ENCODE data around the gene TRMT11. TPM values are rescaled to one million over a fixed set of nuclear protein-coding genes. Genes with fewer than 3 reads are reported as not detected.

The TRMT11 gene
- total and polyA plus RNA-seq, 2 of the 13 experiments (the other 11 are each of a cell fraction or from before 2014, with no cell fraction given), result 42.2 to 81.9 TPM

- peak; percentile 56; the same call in 1 of the 2 replicates for TF ChIP-seq ZBTB10 (CRISPR knock-in tag; IDR thresholded peaks at IDR 0.05; ENCODE audit: borderline replicate concordance)
- peak; percentile 37; the same call in 1 of the 2 replicates for TF ChIP-seq ZFP41 (CRISPR knock-in tag; IDR thresholded peaks at IDR 0.05; ENCODE audit: borderline replicate concordance)
- TF ChIP-seq HHEX (CRISPR knock-in tag; IDR thresholded peaks at IDR 0.05), result peak; percentile 65; the same call in 1 of the 2 replicates
- TF ChIP-seq RAD51 (IDR thresholded peaks at IDR 0.05; ENCODE audit: borderline replicate concordance), result no peak
- no peak for TF ChIP-seq ZNF530 (CRISPR knock-in tag; IDR thresholded peaks at IDR 0.05; ENCODE audit: low read depth)
- peak; percentile 97 for TF ChIP-seq DZIP1 (CRISPR knock-in tag; IDR thresholded peaks at IDR 0.05)
- TF ChIP-seq ZNF281 (CRISPR knock-in tag; IDR thresholded peaks at IDR 0.05; ENCODE audit: borderline replicate concordance), result peak; percentile 57
- peak; percentile 60; the same call in 1 of the 2 replicates for TF ChIP-seq HMG20B (CRISPR knock-in tag; conservative IDR thresholded peaks at IDR 0.05)
- TF ChIP-seq ZNF180 (CRISPR knock-in tag; IDR thresholded peaks at IDR 0.05; ENCODE audit: borderline replicate concordance, low read depth), result peak; percentile 92; the same call in 1 of the 2 replicates
- TF ChIP-seq ZBTB46 (CRISPR knock-in tag; IDR thresholded peaks at IDR 0.05; ENCODE audit: borderline replicate concordance), result 0 out of 2 replicates have a peak, but pooled peaks have one; percentile 54
- 0 out of 2 replicates have a peak, but pooled peaks have one; percentile 8 for TF ChIP-seq NCOA5 (CRISPR knock-in tag; IDR thresholded peaks at IDR 0.05)
- peak; percentile 53; the same call in 1 of the 2 replicates for TF ChIP-seq ZNF589 (CRISPR knock-in tag; conservative IDR thresholded peaks at IDR 0.05)
- TF ChIP-seq ZNF18 (CRISPR knock-in tag; IDR thresholded peaks at IDR 0.05; ENCODE audit: insufficient replicate concordance), result peak; percentile 94
Observed at GRCh38 chr6:125956506-125957390, 29.6 kb upstream of the TRMT11 start, which contains the start of gene HINT3 (continued).

Measured in HepG2 (cell line).